ENCODE measurements around the gene PRDM12.

GRCh38 chr9:130689572-130689936 lies 25.2 kb downstream of the PRDM12 start:
- TF ChIP-seq, protein P1, sequence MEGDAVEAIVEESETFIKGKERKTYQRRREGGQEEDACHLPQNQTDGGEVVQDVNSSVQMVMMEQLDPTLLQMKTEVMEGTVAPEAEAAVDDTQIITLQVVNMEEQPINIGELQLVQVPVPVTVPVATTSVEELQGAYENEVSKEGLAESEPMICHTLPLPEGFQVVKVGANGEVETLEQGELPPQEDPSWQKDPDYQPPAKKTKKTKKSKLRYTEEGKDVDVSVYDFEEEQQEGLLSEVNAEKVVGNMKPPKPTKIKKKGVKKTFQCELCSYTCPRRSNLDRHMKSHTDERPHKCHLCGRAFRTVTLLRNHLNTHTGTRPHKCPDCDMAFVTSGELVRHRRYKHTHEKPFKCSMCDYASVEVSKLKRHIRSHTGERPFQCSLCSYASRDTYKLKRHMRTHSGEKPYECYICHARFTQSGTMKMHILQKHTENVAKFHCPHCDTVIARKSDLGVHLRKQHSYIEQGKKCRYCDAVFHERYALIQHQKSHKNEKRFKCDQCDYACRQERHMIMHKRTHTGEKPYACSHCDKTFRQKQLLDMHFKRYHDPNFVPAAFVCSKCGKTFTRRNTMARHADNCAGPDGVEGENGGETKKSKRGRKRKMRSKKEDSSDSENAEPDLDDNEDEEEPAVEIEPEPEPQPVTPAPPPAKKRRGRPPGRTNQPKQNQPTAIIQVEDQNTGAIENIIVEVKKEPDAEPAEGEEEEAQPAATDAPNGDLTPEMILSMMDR (IDR thresholded peaks at IDR 0.05; ENCODE audit: low read depth, low read length, poor library complexity, severe bottlenecking) = no peak
- TF ChIP-seq EZH2phosphoT487 (IDR thresholded peaks at IDR 0.05; ENCODE audit: borderline replicate concordance, low read length) = no peak

Data from DOHH2 (cell line).